Endodermal cell (in vitro differentiated cells): ENCODE data around the gene ZFP3. TPM values are rescaled to one million over a fixed set of nuclear protein-coding genes. Genes with fewer than 3 reads are reported as not detected.

ENCODE experiments used
- DNase-seq: peaks from one replicate; pipeline ENCODE4 v3.0.0-alpha.2; 2017
- H3K27ac ChIP-seq: 2 replicates; pipeline ENCODE4 v1.5.1; 2013; ENCODE audit warnings: mild to moderate bottlenecking, low read depth, low read length, moderate library complexity
- H3K27me3 ChIP-seq: 2 replicates; pipeline ENCODE4 v1.6.1; 2013; ENCODE audit warnings: mild to moderate bottlenecking, low read length, moderate library complexity; ENCODE audit not compliant: insufficient read depth, control insufficient read depth, poor library complexity, severe bottlenecking
- H3K36me3 ChIP-seq: 2 replicates; pipeline ENCODE4 v1.7.0; 2013; ENCODE audit warnings: mild to moderate bottlenecking, low read length, moderate library complexity; ENCODE audit not compliant: control insufficient read depth, insufficient read depth
- H3K4me1 ChIP-seq: one replicate; pipeline ENCODE4 v1.7.0; 2013; ENCODE audit warnings: low read length; ENCODE audit not compliant: control insufficient read depth, insufficient read depth
- H3K4me3 ChIP-seq: 2 replicates; pipeline ENCODE4 v1.5.1; 2013; ENCODE audit warnings: mild to moderate bottlenecking, low read length, moderate library complexity
- H3K9ac ChIP-seq: 2 replicates; pipeline ENCODE4 v1.6.1; 2013; ENCODE audit warnings: mild to moderate bottlenecking, low read length, moderate library complexity; ENCODE audit not compliant: poor library complexity, severe bottlenecking; ENCODE audit errors: extremely low read depth
- H3K9me3 ChIP-seq: 2 replicates; pipeline ENCODE4 v1.6.1; 2013; ENCODE audit warnings: mild to moderate bottlenecking, low read length, moderate library complexity; ENCODE audit not compliant: control insufficient read depth
- H3K27ac Mint-ChIP-seq: 2 replicates; pipeline ENCODE4 v1.8.0; 2020; ENCODE audit warnings: mixed read lengths
- H3K27me3 Mint-ChIP-seq: 2 replicates; pipeline ENCODE4 v1.8.0; 2021; ENCODE audit warnings: mild to moderate bottlenecking, mixed read lengths; ENCODE audit not compliant: insufficient read depth
- H3K36me3 Mint-ChIP-seq: 2 replicates; pipeline ENCODE4 v1.8.0; 2020; ENCODE audit warnings: low read depth, mixed read lengths
- H3K4me1 Mint-ChIP-seq: 2 replicates; pipeline ENCODE4 v1.8.0; 2020; ENCODE audit warnings: mixed read lengths
- H3K4me3 Mint-ChIP-seq: 2 replicates; pipeline ENCODE4 v1.8.0; 2020; ENCODE audit warnings: mild to moderate bottlenecking, moderate library complexity, mixed read lengths
- H3K9me3 Mint-ChIP-seq: 2 replicates; pipeline ENCODE4 v1.8.0; 2020; ENCODE audit warnings: mild to moderate bottlenecking, mixed read lengths
- WGBS, 2 experiments: methylation state at CpG; one replicate each; pipeline versions ENCODE4 v1.1.5 to v1.1.7; 2013; ENCODE audit warnings: missing lambda C conversion rate in 2 of 2, mixed read lengths in 1 of 2; ENCODE audit not compliant: insufficient coverage in 1 of 2, insufficient read length in 1 of 2; 5-methylcytosine and 5-hydroxymethylcytosine counted together
- total RNA-seq, 2 donors: library from RNA; stranded (reverse); fragmentation: NEBNext Ultra II Directional in 1 of 2; extraction: Animal tissue kit (Norgen Biotek cat#: 25700) in 1 of 2; gene quantifications; 2 replicates in 1 of 2; 3 replicates in 1 of 2; pipeline ENCODE4 v1.2.1, GENCODE V29; 2021
- TF ChIP-seq, protein P1 (sequence below): fragments of 200-600 bp; sonication (generic); conservative IDR thresholded peaks from 2 replicates; pipeline ENCODE4 v1.5.0; 2021; ENCODE audit warnings: antibody characterized with exemption, mild to moderate bottlenecking

Gene ZFP3
- total RNA-seq, 2 donors from 2014 or later: 0.09 to 1.3 TPM

DNA sequence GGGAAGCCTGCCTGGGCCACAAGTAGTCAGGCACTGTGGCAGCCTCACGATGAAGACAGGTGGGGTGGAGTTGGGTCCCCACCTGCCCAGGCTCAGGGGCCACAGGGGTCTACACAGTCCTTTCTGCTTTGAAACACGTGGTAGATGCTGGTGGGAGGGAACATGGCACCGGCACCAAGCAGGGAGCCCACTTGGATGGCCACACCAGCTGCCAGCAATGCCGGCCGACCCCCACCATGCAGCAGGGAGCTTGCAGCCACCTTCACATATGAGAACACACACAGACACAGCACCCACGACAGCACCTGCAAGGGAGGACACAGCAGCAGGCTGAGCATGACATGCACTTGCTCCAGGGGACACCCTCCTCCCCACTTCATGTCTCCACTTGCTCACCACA is 45.4 kb upstream of the ZFP3 start:
- H3K27ac ChIP-seq: no peak overlapping the region
- peaks cover 61% of the 10 kb centered on the region for H3K27me3 Mint-ChIP-seq
- no peak for DNase-seq
- H3K27ac Mint-ChIP-seq: no peak overlapping the region
- H3K4me1 ChIP-seq: no peaks in the 10 kb centered on the region
- no peaks in the 10 kb centered on the region for H3K9me3 Mint-ChIP-seq
- H3K27me3 ChIP-seq: no peaks in the 10 kb centered on the region
- no peaks in the 10 kb centered on the region for H3K4me1 Mint-ChIP-seq
- TF ChIP-seq, protein P1, sequence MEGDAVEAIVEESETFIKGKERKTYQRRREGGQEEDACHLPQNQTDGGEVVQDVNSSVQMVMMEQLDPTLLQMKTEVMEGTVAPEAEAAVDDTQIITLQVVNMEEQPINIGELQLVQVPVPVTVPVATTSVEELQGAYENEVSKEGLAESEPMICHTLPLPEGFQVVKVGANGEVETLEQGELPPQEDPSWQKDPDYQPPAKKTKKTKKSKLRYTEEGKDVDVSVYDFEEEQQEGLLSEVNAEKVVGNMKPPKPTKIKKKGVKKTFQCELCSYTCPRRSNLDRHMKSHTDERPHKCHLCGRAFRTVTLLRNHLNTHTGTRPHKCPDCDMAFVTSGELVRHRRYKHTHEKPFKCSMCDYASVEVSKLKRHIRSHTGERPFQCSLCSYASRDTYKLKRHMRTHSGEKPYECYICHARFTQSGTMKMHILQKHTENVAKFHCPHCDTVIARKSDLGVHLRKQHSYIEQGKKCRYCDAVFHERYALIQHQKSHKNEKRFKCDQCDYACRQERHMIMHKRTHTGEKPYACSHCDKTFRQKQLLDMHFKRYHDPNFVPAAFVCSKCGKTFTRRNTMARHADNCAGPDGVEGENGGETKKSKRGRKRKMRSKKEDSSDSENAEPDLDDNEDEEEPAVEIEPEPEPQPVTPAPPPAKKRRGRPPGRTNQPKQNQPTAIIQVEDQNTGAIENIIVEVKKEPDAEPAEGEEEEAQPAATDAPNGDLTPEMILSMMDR: no peak
- no peak overlapping the region for H3K4me3 Mint-ChIP-seq
- H3K36me3 ChIP-seq: no peaks in the 10 kb centered on the region
- no peaks in the 10 kb centered on the region for H3K36me3 Mint-ChIP-seq
- no peaks in the 10 kb centered on the region for H3K9me3 ChIP-seq
- no peak overlapping the region for H3K9ac ChIP-seq
- 85 to 100% methylated on average over 3 to 6 of the region's 6 CpGs for WGBS, 2 experiments
- H3K4me3 ChIP-seq: no peak overlapping the region

GRCh38 chr17:5033352-5034015 is 44.8 kb upstream of the ZFP3 start:
- H3K27ac Mint-ChIP-seq: no peak overlapping the region
- DNase-seq: peak; percentile 68
- Histone ChIP-seq H3K36me3 (no peaks in the 10 kb centered on the region), H3K4me1 (no peaks in the 10 kb centered on the region), H3K27ac (no peak overlapping the region), H3K27me3 (no peaks in the 10 kb centered on the region), H3K9ac (no peak overlapping the region), H3K9me3 (no peaks in the 10 kb centered on the region), H3K4me3 (no peak overlapping the region)
- no peaks in the 10 kb centered on the region for H3K4me1 Mint-ChIP-seq
- peaks cover 60% of the 10 kb centered on the region for H3K27me3 Mint-ChIP-seq
- WGBS, 2 experiments: 93% methylated on average over 10 to 13 of the region's 13 CpGs
- H3K4me3 Mint-ChIP-seq: no peak overlapping the region
- TF ChIP-seq, protein P1: peak; percentile 42
- no peaks in the 10 kb centered on the region for H3K9me3 Mint-ChIP-seq
- H3K36me3 Mint-ChIP-seq: no peaks in the 10 kb centered on the region

- 89 to 100% methylated on average over 2 to 5 of the region's 5 CpGs for WGBS, 2 experiments
- no peaks in the 10 kb centered on the region for H3K36me3 Mint-ChIP-seq
- no peak overlapping the region for H3K4me3 Mint-ChIP-seq
- Histone ChIP-seq H3K27me3 (no peaks in the 10 kb centered on the region), H3K4me3 (no peak overlapping the region), H3K27ac (no peak overlapping the region), H3K9me3 (no peaks in the 10 kb centered on the region), H3K36me3 (no peaks in the 10 kb centered on the region), H3K4me1 (no peaks in the 10 kb centered on the region), H3K9ac (no peak overlapping the region)
- DNase-seq: no peak
- H3K9me3 Mint-ChIP-seq: no peaks in the 10 kb centered on the region
- TF ChIP-seq, protein P1: no peak
- H3K27me3 Mint-ChIP-seq: peaks cover 60% of the 10 kb centered on the region
- H3K27ac Mint-ChIP-seq: no peak overlapping the region
- no peaks in the 10 kb centered on the region for H3K4me1 Mint-ChIP-seq
Measured at GRCh38 chr17:5034063-5034462, 44.2 kb upstream of the ZFP3 start.
